Renal cortical epithelial cell (primary cell): ENCODE data around the gene IQSEC1. TPM values are rescaled to one million over a fixed set of nuclear protein-coding genes. Genes with fewer than 3 reads are reported as not detected.
A peak's percentile ranks its signal among the peaks of the same experiment; 100 is the strongest.

ENCODE experiments used
- DNase-seq: peaks from one replicate; pipeline ENCODE4 v3.0.0-alpha.2; 2011; ENCODE audit warnings: low read depth
- total RNA-seq: library from RNA; depleted of rRNA; stranded (reverse); fragments of >200 nt; gene quantifications from 2 replicates; pipeline ENCODE4 v1.2.3, GENCODE V29; 2014

IQSEC1 gene
- total RNA-seq, 1 donor from 2014 or later, result 23.8 TPM

- no peak for DNase-seq
Observed at GRCh38 chr3:12908136-12908730, 165.0 kb downstream of the IQSEC1 start.

DNA sequence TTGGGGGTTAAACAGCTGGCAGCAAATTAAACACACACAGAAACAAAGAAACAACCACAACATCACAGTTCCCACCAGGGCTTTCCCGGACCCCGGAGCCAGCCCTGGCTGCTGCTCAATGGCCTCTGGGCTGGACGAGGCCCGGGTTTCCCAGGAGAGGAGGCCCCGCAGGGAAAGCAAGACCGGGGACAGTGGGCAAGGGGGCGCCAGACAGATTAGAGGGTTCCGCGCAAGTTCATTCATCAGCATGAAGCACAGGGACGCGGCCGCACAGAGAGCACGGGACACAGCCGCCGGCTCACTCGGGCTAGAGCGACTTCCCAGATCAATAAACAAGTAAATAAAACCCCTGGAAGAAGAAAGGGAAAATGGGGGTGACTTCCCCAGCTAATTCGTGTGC, 165.5 kb downstream of the IQSEC1 start:
- DNase-seq, result no peak

DNA sequence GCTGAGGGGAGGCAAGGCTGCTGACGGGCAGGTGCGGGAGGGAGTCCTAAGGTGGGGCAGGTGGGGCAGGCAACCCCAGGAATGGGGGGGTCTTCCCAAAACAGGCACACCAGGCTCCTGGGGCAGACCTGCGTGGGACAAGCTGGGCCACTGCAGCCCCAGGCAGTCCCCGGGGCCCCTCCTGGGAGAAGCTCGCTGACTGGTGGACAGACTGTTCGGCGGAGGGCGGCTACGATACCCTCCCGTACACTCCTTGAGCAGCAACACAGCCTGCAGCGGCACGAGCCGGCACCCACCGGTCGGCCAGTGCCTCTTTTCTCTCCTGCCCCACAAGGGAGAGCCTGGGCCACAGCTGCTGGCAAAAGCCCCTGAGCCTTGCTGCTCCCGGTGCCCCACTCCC, 165.9 kb downstream of the IQSEC1 start:
- DNase-seq, result no peak

DNA sequence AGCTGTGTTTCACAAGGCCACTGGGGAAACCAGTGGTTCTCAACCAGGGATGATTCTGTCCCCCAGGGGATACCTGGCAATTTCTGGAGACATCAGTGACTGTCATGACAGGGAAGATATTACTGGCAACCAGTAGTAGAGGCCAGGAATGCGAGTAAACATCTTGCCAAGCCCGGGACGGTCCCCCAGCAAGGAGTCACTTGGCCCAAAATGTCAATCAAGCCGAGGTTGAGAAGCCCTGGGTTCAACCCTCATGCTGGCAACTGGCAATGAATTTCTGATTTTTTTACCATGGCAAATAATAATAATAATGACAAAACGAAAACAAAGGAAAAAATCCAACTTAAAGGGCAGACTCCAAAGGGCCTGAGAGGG, 166.3 kb downstream of the IQSEC1 start:
- DNase-seq, result no peak

DNA sequence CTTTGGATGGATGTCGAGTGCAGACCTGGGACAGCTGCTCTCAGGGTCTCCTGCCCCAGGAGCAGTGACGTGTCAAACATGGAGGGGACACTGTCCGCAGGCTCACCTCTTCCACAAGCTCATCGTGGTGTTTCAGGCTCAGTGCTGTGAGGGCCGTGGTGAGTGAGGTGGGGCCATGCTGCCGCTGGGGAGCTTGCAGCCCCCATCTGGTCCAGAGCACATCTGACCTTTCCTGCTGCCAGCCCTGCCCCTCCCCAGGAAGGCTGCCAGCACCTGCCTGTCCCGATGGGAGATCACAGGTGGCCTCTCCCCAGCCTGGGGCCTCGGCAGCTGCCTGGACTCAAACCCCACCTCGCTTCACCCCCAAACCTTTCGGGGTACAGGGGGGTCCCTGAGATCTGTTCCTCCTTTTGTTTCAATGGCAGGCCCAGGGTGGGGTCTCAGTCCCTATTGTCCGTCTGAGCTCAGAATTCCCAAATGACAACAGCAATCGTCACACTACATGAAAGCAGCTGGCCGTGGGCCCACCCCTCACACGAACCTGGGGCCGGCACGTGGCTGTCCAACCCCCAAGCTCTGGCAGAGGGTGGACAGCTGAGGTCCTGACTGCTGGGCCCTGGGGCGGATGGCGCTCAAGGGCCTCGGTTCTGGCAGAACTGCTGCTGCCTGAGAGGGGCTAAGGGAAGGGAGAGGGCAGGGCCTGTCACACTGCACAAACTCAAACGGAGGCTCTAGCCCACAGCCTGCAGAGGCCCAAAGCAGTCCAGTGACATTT, 166.9 kb downstream of the IQSEC1 start:
- no peak for DNase-seq

GRCh38 chr3:12905316-12906071, 167.7 kb downstream of the IQSEC1 start:
- DNase-seq, result no peak

DNA sequence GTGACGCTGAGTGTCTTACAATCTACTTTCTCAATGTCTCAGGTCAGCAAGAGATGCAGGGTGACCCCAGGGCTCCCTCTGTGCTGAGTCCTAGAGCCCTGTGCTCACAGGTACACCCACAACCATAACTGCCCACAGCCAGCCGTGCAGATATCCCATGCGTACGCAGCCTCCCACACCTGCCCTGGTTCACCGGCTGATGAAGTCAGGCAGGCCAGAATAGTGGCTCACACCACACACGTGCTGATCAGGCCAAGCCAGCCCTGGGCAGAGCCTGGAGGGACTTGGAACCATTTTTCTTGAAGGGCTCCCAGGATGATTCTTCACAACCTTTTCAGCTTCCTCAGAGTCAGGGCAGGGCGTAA, 168.3 kb downstream of the IQSEC1 start:
- no peak for DNase-seq

DNA sequence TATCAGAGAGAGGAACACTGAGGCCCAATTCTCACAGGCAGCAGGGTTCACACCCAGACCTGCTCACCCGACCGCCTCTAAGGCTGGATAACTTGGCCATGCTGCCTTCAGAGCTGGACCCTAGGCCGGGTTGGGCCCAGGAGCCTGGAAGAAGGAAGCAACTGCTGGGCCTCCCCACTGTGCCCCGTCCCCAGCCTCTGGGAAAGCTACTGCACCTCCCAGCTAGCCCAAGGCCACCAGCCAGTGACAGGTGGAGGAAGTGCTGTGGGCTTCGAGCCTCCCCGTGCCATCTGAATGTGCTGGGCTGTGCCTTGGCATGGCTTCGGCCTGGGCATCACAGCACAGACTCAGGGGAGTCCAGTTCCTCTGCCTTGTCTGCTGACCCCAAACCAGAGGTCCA, 169.3 kb downstream of the IQSEC1 start:
- no peak for DNase-seq

- DNase-seq, result no peak
Observed at GRCh38 chr3:12903000-12903800, 170.0 kb downstream of the IQSEC1 start.

DNA sequence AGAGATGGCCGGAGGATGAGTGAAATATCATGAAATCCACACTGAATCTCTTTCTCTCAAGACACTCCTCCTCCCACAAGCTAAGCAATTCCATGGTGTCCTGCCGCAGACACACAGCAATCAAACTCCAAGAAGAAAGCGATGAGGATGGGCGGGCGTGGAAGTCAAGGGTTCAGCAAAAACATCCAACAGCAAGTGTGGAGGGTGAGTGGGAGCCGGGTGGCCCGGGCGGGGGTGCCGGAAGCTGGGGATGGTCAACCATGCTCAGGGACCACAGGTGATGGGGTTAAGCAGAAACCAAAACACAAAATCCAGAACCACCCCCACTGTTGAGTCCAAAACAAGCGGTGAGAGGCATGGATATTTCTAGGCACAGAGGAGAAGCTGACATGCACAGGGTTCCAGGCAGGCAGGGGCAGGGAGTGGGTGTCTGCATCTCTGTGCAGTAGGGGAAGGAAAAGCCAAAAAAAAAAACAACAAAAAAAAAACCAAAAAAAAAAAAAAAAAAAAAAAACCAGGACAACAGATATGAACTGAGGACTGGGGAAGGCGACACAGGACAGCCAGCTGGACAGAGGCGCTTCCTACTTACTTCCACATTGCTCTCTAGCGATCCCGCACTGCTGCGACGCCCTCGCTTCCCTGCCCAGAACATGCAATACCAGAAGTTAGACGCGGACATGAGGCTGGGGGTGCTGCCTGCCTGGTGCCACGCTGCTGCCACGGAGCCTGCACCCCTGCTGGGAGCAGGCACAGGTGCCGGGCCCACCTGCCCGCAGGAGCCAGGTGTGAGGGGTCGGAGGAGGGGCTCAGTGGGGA, 170.8 kb downstream of the IQSEC1 start:
- DNase-seq, result no peak

GRCh38 chr3:12901623-12902045, 171.6 kb downstream of the IQSEC1 start:
- DNase-seq, result no peak

GRCh38 chr3:12900885-12901411, 172.3 kb downstream of the IQSEC1 start:
- DNase-seq, result no peak

GRCh38 chr3:12898965-12899755, 174.1 kb downstream of the IQSEC1 start:
- no peak for DNase-seq

DNA sequence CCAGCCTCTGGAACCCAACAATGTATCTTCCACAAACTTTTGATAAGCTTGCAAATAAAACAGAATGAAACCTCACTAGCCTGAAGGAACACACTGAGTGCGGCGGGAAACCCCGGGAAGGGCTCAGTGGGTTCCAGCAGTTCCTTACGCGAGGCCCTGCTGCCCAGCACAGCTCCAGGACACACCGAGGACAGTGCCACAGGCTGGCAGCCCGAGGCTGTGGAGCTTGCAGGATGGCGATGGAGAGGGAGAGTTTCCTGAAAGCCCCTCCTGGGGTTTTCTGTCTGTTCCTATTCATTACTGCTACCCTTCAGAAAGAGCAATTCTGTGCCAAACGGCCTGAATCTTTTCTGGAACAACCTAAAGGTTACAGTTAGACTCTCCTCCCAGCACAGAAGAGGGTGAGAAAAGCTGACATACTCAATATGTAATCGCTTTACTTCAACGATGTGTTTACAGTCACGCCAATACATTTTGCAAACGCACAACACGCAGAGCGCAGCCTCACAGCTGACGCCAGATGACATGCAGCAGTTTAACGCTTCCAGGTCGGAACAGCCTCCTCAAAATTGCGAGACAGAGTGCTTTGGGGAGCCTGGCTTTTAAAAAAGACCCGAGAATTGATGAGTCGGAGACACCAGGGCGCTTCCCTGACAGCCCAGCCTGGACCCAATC, 174.8 kb downstream of the IQSEC1 start:
- no peak for DNase-seq

GRCh38 chr3:12897381-12898289, 175.6 kb downstream of the IQSEC1 start:
- no peak for DNase-seq

DNA sequence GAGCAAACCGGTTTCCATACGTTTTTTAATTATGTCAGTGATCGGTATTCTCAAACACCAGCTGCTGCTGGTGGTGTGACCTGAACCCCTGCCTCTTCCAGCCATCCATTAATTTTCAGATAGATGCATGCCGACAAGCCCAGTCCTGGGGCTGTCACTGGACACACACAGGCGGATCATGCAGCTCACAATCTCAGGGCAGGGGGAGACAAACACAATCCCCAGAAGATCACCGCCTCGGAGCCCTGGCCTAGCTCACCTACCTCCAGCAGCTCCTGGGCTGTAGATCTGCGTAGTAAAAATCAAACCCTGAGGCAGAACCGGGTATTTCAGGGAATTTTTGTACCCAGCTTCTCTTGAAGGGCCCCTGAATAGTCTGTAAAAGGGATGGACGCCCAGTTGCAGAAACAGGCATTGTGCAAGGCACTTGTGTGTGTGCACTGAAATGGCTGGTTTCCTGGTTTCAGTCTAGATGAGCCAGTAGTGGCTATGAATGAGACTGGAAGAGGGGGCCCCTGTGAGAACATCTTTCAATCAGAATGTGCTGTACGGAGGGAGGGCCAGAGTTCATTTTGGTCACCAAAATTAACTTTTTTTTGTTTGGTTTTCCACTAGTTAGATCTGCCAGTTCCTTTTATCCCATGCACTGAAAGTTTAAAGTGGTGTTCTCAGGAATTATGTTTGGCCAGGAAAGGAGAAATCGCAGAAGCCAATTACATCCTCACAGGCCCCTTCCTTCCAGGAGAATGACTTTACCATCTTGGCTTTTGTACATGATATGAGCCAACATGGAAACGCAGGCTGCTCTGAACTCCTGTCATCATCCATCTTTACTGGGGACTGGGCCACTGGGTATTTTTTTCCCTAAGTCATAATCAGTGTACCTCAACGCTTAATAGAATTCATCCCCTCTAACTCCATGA, 176.9 kb downstream of the IQSEC1 start:
- DNase-seq, result no peak

GRCh38 chr3:12895391-12896062, 177.7 kb downstream of the IQSEC1 start:
- peak; percentile 4 for DNase-seq
